Heart left ventricle (tissue), 16 donors: ENCODE data around the gene RNH1. TPM values are rescaled to one million over a fixed set of nuclear protein-coding genes. Genes with fewer than 3 reads are reported as not detected.

ENCODE experiments used
- ATAC-seq, 4 donors: fragments of 200-7000 bp; cut with Tn5 transposase; one replicate each; pipeline ENCODE4 v1.9.1; 2020 to 2022; ENCODE audit warnings: moderate library complexity in 4 of 4, mild to moderate bottlenecking in 3 of 4, moderate number of reproducible peaks in 1 of 4
- DNase-seq, 5 donors: peaks; one replicate each; pipeline ENCODE4 v3.0.0-alpha.2; 2020
- H3K27ac ChIP-seq, 12 donors: fragments of 200-600 bp; sonication (generic) in 4 of 12; one replicate each; pipeline versions ENCODE4 v1.5.0 to v1.8.0; 2016 to 2022; ENCODE audit warnings: mild to moderate bottlenecking in 2 of 12
- H3K27me3 ChIP-seq, 9 donors: fragments of 200-600 bp; sonication (generic) in 2 of 9; one replicate each; pipeline versions ENCODE4 v1.5.1 to v1.8.0; 2016 to 2022; ENCODE audit warnings: mild to moderate bottlenecking in 3 of 9
- H3K36me3 ChIP-seq, 9 donors: fragments of 200-600 bp; sonication (generic) in 2 of 9; one replicate each; pipeline versions ENCODE4 v1.5.0 to v1.8.0; 2018 to 2022; ENCODE audit warnings: mild to moderate bottlenecking in 2 of 9
- H3K4me1 ChIP-seq, 12 donors: fragments of 200-600 bp; sonication (generic) in 4 of 12; one replicate each; pipeline versions ENCODE4 v1.5.0 to v1.8.0; 2016 to 2022; ENCODE audit warnings: mild to moderate bottlenecking in 3 of 12
- H3K4me3 ChIP-seq, 12 donors: fragments of 200-600 bp; sonication (generic) in 4 of 12; one replicate each; pipeline versions ENCODE4 v1.5.0 to v1.8.0; 2017 to 2022; ENCODE audit warnings: mild to moderate bottlenecking in 9 of 12, moderate library complexity in 4 of 12
- H3K9me3 ChIP-seq, 12 donors: fragments of 200-600 bp; sonication (generic) in 4 of 12; one replicate each; pipeline versions ENCODE4 v1.5.0 to v1.8.0; 2016 to 2022; ENCODE audit warnings: mild to moderate bottlenecking in 1 of 12
- CTCF ChIP-seq, 12 donors: fragments of 200-600 bp; sonication (generic) in 4 of 12; IDR thresholded peaks; one replicate each; pipeline versions ENCODE4 v1.5.0 to v1.8.0; 2018 to 2022; ENCODE audit warnings: antibody characterized with exemption in 12 of 12, mild to moderate bottlenecking in 5 of 12
- POLR2A ChIP-seq, 2 donors: fragments of 450-650 bp; IDR thresholded peaks; one replicate each; pipeline ENCODE4 v1.6.1; 2017; ENCODE audit warnings: antibody characterized with exemption in 2 of 2, mild to moderate bottlenecking in 2 of 2, moderate library complexity in 2 of 2
- WGBS, 4 donors: extraction: QIAGEN DNeasy Blood & Tissue Kit in 2 of 4; methylation state at CpG; one replicate each; pipeline versions ENCODE4 v1.1.5 to v1.1.7; 2013 to 2018; 5-methylcytosine and 5-hydroxymethylcytosine counted together
- intact Hi-C, 10 donors: fragments of 100-400 bp; cut with DNase I; formaldehyde crosslinking; loops; one replicate each; pipeline versions ENCODE4 v1.11.1 to v1.14.2; 2022
- polyA plus RNA-seq, 2 donors: library from polyadenylated mRNA; stranded (reverse); fragments of 200-250 nt; gene quantifications; one replicate each; pipeline ENCODE4 v1.2.3, GENCODE V29; 2013
- total RNA-seq, 9 donors: library from RNA; depleted of rRNA in 2 of 9; stranded (reverse); fragments of >200 nt in 2 of 9; fragmentation: NEBNext Ultra II Directional in 3 of 9; extraction: Animal tissue kit (Norgen Biotek cat#: 25700) in 3 of 9; gene quantifications; one replicate each; pipeline versions ENCODE4 v1.1.0 to v1.2.4, GENCODE V29; 2016 to 2023
- donor health status: ischemic (EF 13 %, LVEDD 7.1; RV severe dilation, severe dysfunction).
- donor health status: healthy with polysubstance abuse.
- donor health status: DM: no; HTN: yes; CAD: no.
- donor health status: DM: no; HTN: no; CAD: no.
- donor health status: ischemic (EF 25% LVEDD 6.9; RV normal size, moderate dysfunction).
- donor health status: ischemic (EF 25% LVEDD 5.7; RV mildly dilated, moderate dysfunction).
- donor health status: healthy.
- donor health status: DM: yes; HTN: yes; CAD: no.
- donor health status: ischemic (EF 35%, LVEDD 5.7; RV mildly dilated, moderate dysfunction).
- donor health status: nonischemic (EF 11% LVEDD 7.7; RV severe dilation, severe dysfunction).
- donor health status: DM: yes; HTN: yes; CAD: no.
- donor health status: PGD.
- donor health status: ischemic (EF 29% LVEDD 5.4; RV normal size, mild dysfunction).
- donor health status: nonischemic (EF 23%, LVEDD 6.1; RV moderate dilation, normal function).

RNH1 gene
- total and polyA plus RNA-seq, 11 donors, result 58.2 to 247 (median 158) TPM

GRCh38 chr11:468493-468892 lies 38.5 kb downstream of the RNH1 start:
- ATAC-seq (peak; percentile 32 to 68 (median 65)), DNase-seq (peak in 1 of 5 donors; percentile 35)
- Histone ChIP-seq H3K4me3 (peak overlapping the region in 1 of 12 donors; percentile 29), H3K9me3 (no peaks in the 10 kb centered on the region), H3K4me1 (peaks cover 7 to 27% (median 18%) of the 10 kb centered on the region in 12 donors), H3K27me3 (no peaks in the 10 kb centered on the region), H3K36me3 (peaks cover 0 to 17% (median 12%) of the 10 kb centered on the region in 9 donors), H3K27ac (peak overlapping the region; percentile 24 to 82 (median 72))
- 28 to 61% (median 43%) methylated on average over 6 of the region's 6 CpGs for WGBS, 4 donors
- intact Hi-C loops, result loop anchor here in 1 of 10 donors (5.0 kb wide), 1 partner anchor 34 kb away; no protein-coding TSS in a partner anchor
- no peak for TF ChIP-seq CTCF (IDR thresholded peaks at IDR 0.05)
- TF ChIP-seq POLR2A (IDR thresholded peaks at IDR 0.05), result no peak

GRCh38 chr11:468036-468435 lies 39.0 kb downstream of the RNH1 start:
- DNase-seq, result peak in 3 of 5 donors; percentile 15 to 31 (median 28)
- 43 to 55% (median 47%) methylated on average over 12 of the region's 12 CpGs for WGBS, 4 donors
- Histone ChIP-seq H3K4me3 (no peak overlapping the region), H3K9me3 (no peaks in the 10 kb centered on the region), H3K36me3 (peaks cover 0 to 17% (median 14%) of the 10 kb centered on the region in 9 donors), H3K4me1 (peaks cover 7 to 27% (median 18%) of the 10 kb centered on the region in 12 donors), H3K27ac (peak overlapping the region; percentile 24 to 82 (median 72)), H3K27me3 (no peaks in the 10 kb centered on the region)
- peak in 3 of 4 donors; percentile 7 to 48 (median 41) for ATAC-seq
- intact Hi-C loops, result loop anchor here in 1 of 10 donors (5.0 kb wide), 1 partner anchor 34 kb away; no protein-coding TSS in a partner anchor
- TF ChIP-seq POLR2A (IDR thresholded peaks at IDR 0.05), result no peak
- TF ChIP-seq CTCF (IDR thresholded peaks at IDR 0.05), result no peak

- intact Hi-C loops, result loop anchor here in 1 of 10 donors (5.0 kb wide), 1 partner anchor 36 kb away; no protein-coding TSS in a partner anchor
- peak in 1 of 5 donors; percentile 2 for DNase-seq
- H3K27ac ChIP-seq, result no peak overlapping the region
- no peaks in the 10 kb centered on the region for H3K27me3 ChIP-seq
- no peaks in the 10 kb centered on the region for H3K9me3 ChIP-seq
- H3K4me1 ChIP-seq, result peaks cover 8 to 38% (median 24%) of the 10 kb centered on the region in 12 donors
- H3K36me3 ChIP-seq, result peaks cover 0 to 24% (median 15%) of the 10 kb centered on the region in 9 donors
- no peak for ATAC-seq
- H3K4me3 ChIP-seq, result no peak overlapping the region
- TF ChIP-seq CTCF (IDR thresholded peaks at IDR 0.05) (no peak), POLR2A (IDR thresholded peaks at IDR 0.05) (no peak)
- 85 to 94% (median 92%) methylated on average over 9 of the region's 9 CpGs for WGBS, 4 donors
Observed at GRCh38 chr11:465896-466530, 41.0 kb downstream of the RNH1 start.

GRCh38 chr11:464316-464715 lies 42.7 kb downstream of the RNH1 start:
- no peaks in the 10 kb centered on the region for H3K9me3 ChIP-seq
- peaks cover 0 to 37% (median 15%) of the 10 kb centered on the region in 9 donors for H3K36me3 ChIP-seq
- no peaks in the 10 kb centered on the region for H3K27me3 ChIP-seq
- no peak overlapping the region for H3K27ac ChIP-seq
- ATAC-seq (no peak), DNase-seq (peak in 2 of 5 donors; percentile 15 to 59)
- WGBS, 4 donors, result 94 to 95% (median 95%) methylated on average over 19 to 24 of the region's 24 CpGs
- H3K4me1 ChIP-seq, result peaks cover 0 to 39% (median 21%) of the 10 kb centered on the region in 12 donors
- intact Hi-C loops, result loop anchor here in 1 of 10 donors (5.0 kb wide), 1 partner anchor 38 kb away; no protein-coding TSS in a partner anchor
- TF ChIP-seq POLR2A (IDR thresholded peaks at IDR 0.05) (no peak), CTCF (IDR thresholded peaks at IDR 0.05) (no peak)
- no peak overlapping the region for H3K4me3 ChIP-seq
